Fibroblast of villous mesenchyme (primary cell): ENCODE results near the gene FABP3. TPM values are rescaled to one million over a fixed set of nuclear protein-coding genes. Genes with fewer than 3 reads are reported as not detected.

Source experiments
- DNase-seq: peaks from one replicate; pipeline ENCODE4 v3.0.0-alpha.2; 2010; ENCODE audit warnings: low read depth
- H3K4me3 ChIP-seq: 2 replicates; pipeline ENCODE4 v1.5.1; 2011; ENCODE audit warnings: low read depth, mild to moderate bottlenecking, low read length
- CTCF ChIP-seq: IDR thresholded peaks from 2 replicates; pipeline ENCODE4 v1.5.1; 2012; ENCODE audit warnings: low read depth, mild to moderate bottlenecking, low read length; ENCODE audit not compliant: insufficient read depth
- total RNA-seq: library from RNA; depleted of rRNA; stranded (reverse); fragments of >200 nt; gene quantifications from 2 replicates; pipeline ENCODE4 v1.2.3, GENCODE V29; 2012

FABP3 gene
- total RNA-seq: 54.8 and 89.9 TPM in 2 replicates

GRCh38 chr1:31373056-31373896, at the start of gene FABP3:
FABP3 (minus strand) TSS chr1:31373076; CDS start chr1:31373014, 62 bp downstream.
- H3K4me3 ChIP-seq: peak within 1 kb of the TSS; percentile 56
- no peak for TF ChIP-seq CTCF
- peak; percentile 66 for DNase-seq

- H3K4me3 ChIP-seq: no peak overlapping the region
- peak; percentile 55 for TF ChIP-seq CTCF
- peak; percentile 53 for DNase-seq
Measured at GRCh38 chr1:31421371-31422040, 48.6 kb upstream of the FABP3 start.

GRCh38 chr1:31420716-31421115, 47.8 kb upstream of the FABP3 start:
- no peak for DNase-seq
- H3K4me3 ChIP-seq: no peak overlapping the region
- TF ChIP-seq CTCF: no peak

- no peak for TF ChIP-seq CTCF
- DNase-seq: no peak
- no peak overlapping the region for H3K4me3 ChIP-seq
Measured at GRCh38 chr1:31418626-31419323, 45.9 kb upstream of the FABP3 start.

- TF ChIP-seq CTCF: no peak
- DNase-seq: no peak
- H3K4me3 ChIP-seq: no peak overlapping the region
Measured at GRCh38 chr1:31417148-31417547, 44.3 kb upstream of the FABP3 start.

GRCh38 chr1:31416101-31416736, 43.3 kb upstream of the FABP3 start:
- no peak for DNase-seq
- H3K4me3 ChIP-seq: no peak overlapping the region
- no peak for TF ChIP-seq CTCF
